Subcutaneous adipose tissue (tissue), 4 donors: ENCODE data around the gene HYAL3. TPM values are rescaled to one million over a fixed set of nuclear protein-coding genes. Genes with fewer than 3 reads are reported as not detected.

Experiments
- total RNA-seq, 4 donors: library from RNA; depleted of rRNA; stranded (reverse); fragments of >200 nt; gene quantifications; one replicate each; pipeline ENCODE4 v1.1.0, GENCODE V29; 2016
- TF ChIP-seq, protein P1 (sequence below): fragments of 450-650 bp; IDR thresholded peaks from one replicate; pipeline ENCODE4 v1.5.1; 2016; ENCODE audit warnings: low read depth, mild to moderate bottlenecking, control low read depth, antibody characterized with exemption, moderate library complexity

Gene HYAL3
- total RNA-seq, 4 donors from 2014 or later = 1.5 to 5.1 (median 3.4) TPM

DNA sequence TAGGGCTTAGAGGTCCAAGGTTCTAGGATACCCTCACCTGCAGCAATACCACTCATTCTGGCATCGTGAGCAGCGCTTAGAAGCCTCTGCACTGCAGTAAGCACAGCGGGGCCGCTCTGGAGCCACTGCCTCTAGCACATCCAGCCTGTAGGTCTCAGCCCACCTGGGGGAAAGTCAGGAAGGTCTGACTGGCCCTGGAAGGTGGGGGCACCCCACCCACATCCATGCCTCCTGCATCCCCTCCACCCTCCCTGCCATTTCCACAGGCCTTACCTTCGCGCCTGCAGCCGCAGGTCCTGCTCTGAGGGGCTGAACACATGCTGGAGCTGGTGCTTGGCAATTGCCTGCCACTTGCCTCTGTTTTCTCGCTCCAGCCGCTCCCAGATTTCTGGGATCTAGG, 42.3 kb upstream of the HYAL3 start:
- TF ChIP-seq, protein P1, sequence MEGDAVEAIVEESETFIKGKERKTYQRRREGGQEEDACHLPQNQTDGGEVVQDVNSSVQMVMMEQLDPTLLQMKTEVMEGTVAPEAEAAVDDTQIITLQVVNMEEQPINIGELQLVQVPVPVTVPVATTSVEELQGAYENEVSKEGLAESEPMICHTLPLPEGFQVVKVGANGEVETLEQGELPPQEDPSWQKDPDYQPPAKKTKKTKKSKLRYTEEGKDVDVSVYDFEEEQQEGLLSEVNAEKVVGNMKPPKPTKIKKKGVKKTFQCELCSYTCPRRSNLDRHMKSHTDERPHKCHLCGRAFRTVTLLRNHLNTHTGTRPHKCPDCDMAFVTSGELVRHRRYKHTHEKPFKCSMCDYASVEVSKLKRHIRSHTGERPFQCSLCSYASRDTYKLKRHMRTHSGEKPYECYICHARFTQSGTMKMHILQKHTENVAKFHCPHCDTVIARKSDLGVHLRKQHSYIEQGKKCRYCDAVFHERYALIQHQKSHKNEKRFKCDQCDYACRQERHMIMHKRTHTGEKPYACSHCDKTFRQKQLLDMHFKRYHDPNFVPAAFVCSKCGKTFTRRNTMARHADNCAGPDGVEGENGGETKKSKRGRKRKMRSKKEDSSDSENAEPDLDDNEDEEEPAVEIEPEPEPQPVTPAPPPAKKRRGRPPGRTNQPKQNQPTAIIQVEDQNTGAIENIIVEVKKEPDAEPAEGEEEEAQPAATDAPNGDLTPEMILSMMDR = no peak

DNA sequence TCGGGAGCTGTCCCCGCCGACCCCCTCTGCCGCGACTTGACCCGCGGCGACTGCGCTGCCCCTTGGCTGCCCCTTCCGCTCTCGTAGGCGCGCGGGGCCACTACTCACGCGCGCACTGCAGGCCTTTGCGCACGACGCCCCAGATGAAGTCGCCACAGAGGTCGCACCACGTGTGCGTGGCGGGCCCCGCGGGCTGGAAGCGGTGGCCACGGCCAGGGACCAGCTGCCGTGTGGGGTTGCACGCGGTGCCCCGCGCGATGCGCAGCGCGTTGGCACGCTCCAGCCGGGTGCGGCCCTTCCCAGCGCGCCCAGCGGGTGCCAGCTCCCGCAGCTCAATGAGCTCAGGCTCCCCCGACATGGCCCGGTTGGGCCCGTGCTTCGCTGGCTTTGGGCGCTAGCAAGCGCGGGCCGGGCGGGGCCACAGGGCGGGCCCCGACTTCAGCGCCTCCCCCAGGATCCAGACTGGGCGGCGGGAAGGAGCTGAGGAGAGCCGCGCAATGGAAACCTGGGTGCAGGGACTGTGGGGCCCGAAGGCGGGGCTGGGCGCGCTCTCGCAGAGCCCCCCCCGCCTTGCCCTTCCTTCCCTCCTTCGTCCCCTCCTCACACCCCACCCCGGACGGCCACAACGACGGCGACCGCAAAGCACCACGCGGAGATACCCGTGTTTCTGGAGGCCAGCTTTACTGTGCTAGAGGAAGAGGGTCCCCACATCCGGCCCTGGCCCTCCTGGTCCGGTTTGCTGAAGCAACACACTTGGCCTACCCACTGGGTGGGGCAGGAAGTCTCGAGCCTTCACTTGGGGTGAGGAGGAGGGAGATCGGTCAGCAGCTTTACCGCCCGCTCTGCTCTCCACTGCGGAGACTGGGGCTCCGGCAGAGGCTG, 41.5 kb upstream of the HYAL3 start, which contains the start of gene RASSF1:
RASSF1 (minus strand) TSS at position 389 of the 882 bp plus-strand sequence; CDS start at position 358, 31 bp downstream.
- TF ChIP-seq, protein P1 = no peak

DNA sequence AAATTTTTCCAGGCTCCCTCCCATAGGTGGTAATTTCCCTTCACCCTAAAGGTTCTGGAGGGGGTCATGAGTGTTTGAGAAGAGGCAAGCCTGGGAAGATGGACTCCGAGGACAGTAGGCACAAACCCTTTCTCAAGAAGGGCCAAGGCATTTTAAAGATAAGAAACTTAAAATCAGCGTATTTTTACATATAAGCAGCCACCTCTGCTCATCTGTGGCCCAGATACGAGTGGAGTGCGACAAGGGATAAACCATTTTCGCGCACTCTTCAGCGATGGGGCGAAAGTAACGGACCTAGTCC, 40.9 kb upstream of the HYAL3 start:
- TF ChIP-seq, protein P1 = no peak

GRCh38 chr3:50339485-50340146, 40.4 kb upstream of the HYAL3 start:
- TF ChIP-seq, protein P1 = no peak

DNA sequence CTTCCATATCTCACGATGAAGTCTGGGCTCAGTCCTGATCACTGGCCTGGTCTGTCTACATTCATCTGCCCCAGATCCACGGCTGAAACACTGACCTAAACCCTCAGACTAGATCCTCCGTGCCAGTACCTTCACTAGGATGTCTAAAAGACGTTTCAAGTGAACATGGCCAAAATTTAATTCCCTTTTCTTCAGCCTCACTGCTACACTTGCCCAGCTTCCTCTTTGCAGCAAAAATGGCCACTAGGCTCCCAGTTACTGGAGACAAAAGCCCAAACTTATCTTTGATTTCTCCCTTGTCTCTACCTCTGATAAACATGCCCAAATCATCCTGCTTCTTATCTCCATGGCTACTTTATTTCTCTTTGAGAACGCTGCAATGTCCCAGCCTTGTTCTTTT, 39.8 kb upstream of the HYAL3 start:
- TF ChIP-seq, protein P1 = no peak

DNA sequence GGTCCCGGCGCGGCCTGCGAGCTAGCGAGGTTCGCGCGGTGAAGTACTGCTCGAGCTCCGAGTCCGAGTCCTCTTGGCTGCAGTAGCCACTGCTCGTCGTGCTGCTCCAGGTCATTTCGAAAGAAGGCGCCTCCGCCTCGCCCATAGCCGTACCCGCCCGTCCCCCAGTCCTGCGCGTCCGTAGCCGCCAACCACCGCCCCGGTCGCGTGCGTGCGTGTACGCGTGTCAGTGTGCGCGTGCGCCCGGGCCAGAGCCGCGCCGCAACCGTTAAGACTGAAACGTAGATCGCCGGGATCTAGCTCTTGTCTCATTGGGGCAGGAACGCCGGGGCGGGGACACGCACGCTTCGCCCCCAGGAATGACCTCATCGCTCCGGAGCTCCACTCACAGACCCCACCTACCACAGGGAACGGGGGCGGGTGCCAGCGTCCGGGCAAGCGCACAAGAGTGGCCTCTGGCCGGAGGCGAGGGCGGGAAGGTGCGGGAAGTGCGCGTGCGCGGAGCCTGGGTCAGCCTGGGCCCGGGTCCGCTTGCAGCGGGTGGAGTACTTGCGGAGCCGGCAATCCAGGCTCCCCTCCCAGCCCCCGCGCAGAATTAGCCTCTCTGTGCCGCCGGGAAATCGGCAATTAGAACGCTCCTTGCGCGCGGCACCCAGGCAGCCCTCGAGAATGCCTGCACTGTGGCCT, 38.1 kb upstream of the HYAL3 start:
- TF ChIP-seq, protein P1 = no peak
